H1 (cell line): ENCODE measurements around the gene KCNJ9. TPM values are rescaled to one million over a fixed set of nuclear protein-coding genes. Genes with fewer than 3 reads are reported as not detected.

Experiments used
- CTCF ChIA-PET: fragments of 300-600 bp; sonication (Branson Sonifier 250); formaldehyde crosslinking; loops from one replicate; lab custom pipeline; 2021; ENCODE audit not compliant: partially characterized antibody; lab: Charles Lee
- POLR2A ChIA-PET: fragments of 300-600 bp; sonication (Branson Sonifier 250); formaldehyde crosslinking; loops from one replicate; lab custom pipeline; 2021; ENCODE audit warnings: inconsistent platforms; ENCODE audit not compliant: partially characterized antibody; lab: Charles Lee
- DNase-seq, 2 experiments: peaks; one replicate each; pipeline versions ENCODE4 v3.0.0 to v3.0.0-alpha.2; 2010 to 2022; ENCODE audit warnings: low spot score in 2 of 2, low read depth in 1 of 2, mixed read lengths in 1 of 2
- FAIRE-seq: peaks from 2 replicates; lab custom pipeline; 2011; peaks lifted over from hg19 to GRCh38; lab: Jason Lieb, UNC
- H2AFZ ChIP-seq: 2 replicates; pipeline ENCODE4 v1.8.1; 2012; ENCODE audit warnings: low read length, inconsistent platforms
- H2AK5ac ChIP-seq: 2 replicates; pipeline ENCODE4 v1.6.1; 2013; ENCODE audit warnings: low read depth, low read length
- H2BK120ac ChIP-seq: replicated peaks from 2 replicates; pipeline ENCODE3; 2013; ENCODE audit warnings: low read depth, low read length, inconsistent platforms
- H2BK12ac ChIP-seq: 2 replicates; pipeline ENCODE4 v1.6.1; 2013; ENCODE audit warnings: low read depth, low read length
- H2BK15ac ChIP-seq: 2 replicates; pipeline ENCODE4 v1.6.1; 2013; ENCODE audit warnings: low read length
- H2BK20ac ChIP-seq: 2 replicates; pipeline ENCODE4 v1.6.1; 2013; ENCODE audit warnings: low read length
- H2BK5ac ChIP-seq: 2 replicates; pipeline ENCODE4 v1.6.1; 2013; ENCODE audit warnings: low read depth, low read length
- H3K14ac ChIP-seq: 2 replicates; pipeline ENCODE4 v1.6.1; 2013; ENCODE audit warnings: inconsistent platforms; ENCODE audit not compliant: insufficient read length
- H3K18ac ChIP-seq: 2 replicates; pipeline ENCODE4 v1.6.1; 2013; ENCODE audit warnings: low read length; ENCODE audit errors: extremely low read depth
- H3K23ac ChIP-seq: 2 replicates; pipeline ENCODE4 v1.6.1; 2013; ENCODE audit warnings: inconsistent platforms; ENCODE audit not compliant: insufficient read length
- H3K23me2 ChIP-seq: 2 replicates; pipeline ENCODE4 v1.6.1; 2013; ENCODE audit warnings: low read depth, low read length
- H3K27ac ChIP-seq: 2 replicates; pipeline ENCODE4 v1.6.1; 2011; ENCODE audit warnings: low read depth, low read length, inconsistent platforms
- H3K27me3 ChIP-seq, 4 experiments: replicated peaks in 1 of 4; 1 replicate in 1 of 4; 2 replicates in 3 of 4; pipeline versions ENCODE4 v1.6.1 to v1.8.1; 2011 to 2013; ENCODE audit warnings: low read length in 3 of 4, mild to moderate bottlenecking in 3 of 4, inconsistent platforms in 2 of 4, mixed read lengths in 2 of 4, moderate library complexity in 1 of 4; ENCODE audit not compliant: control insufficient read depth in 3 of 4, insufficient read depth in 3 of 4; ENCODE audit errors: extremely low read depth in 1 of 4
- H3K36me3 ChIP-seq, 4 experiments: 2 replicates each; pipeline versions ENCODE4 v1.6.1 to v1.8.1; 2011 to 2013; ENCODE audit warnings: mild to moderate bottlenecking in 4 of 4, low read length in 3 of 4, moderate library complexity in 2 of 4, control low read depth in 1 of 4, inconsistent platforms in 1 of 4; ENCODE audit not compliant: insufficient read depth in 4 of 4, control insufficient read depth in 2 of 4
- H3K4ac ChIP-seq: replicated peaks from 2 replicates; pipeline ENCODE3; 2013; ENCODE audit warnings: low read length, low read depth, mixed read lengths, inconsistent platforms; ENCODE audit not compliant: insufficient read length
- H3K4me1 ChIP-seq, 4 experiments: replicated peaks in 1 of 4; 1 replicate in 1 of 4; 2 replicates in 3 of 4; pipeline versions ENCODE4 v1.6.1 to v1.8.1; 2011 to 2013; ENCODE audit warnings: low read length in 3 of 4, inconsistent platforms in 2 of 4, mixed read lengths in 1 of 4; ENCODE audit not compliant: insufficient read depth in 4 of 4, control insufficient read depth in 3 of 4
- H3K4me2 ChIP-seq, 2 experiments: 2 replicates each; pipeline versions ENCODE4 v1.6.1 to v1.8.1; 2011 to 2013; ENCODE audit warnings: low read depth in 2 of 2, low read length in 2 of 2, control low read depth in 1 of 2, inconsistent platforms in 1 of 2, mild to moderate bottlenecking in 1 of 2; ENCODE audit not compliant: insufficient read depth in 1 of 2
- H3K4me3 ChIP-seq, 4 experiments: fragments of 200-600, 300-600 bp in 1 of 4; sonication (generic), shearing (Covaris generic), sonication (Bioruptor Twin) in 1 of 4; 2 replicates each; pipeline versions ENCODE4 v1.5.1 to v1.8.1; 2011 to 2016; ENCODE audit warnings: low read length in 4 of 4, low read depth in 3 of 4, control low read depth in 2 of 4, inconsistent platforms in 2 of 4, mild to moderate bottlenecking in 2 of 4, mixed read lengths in 1 of 4, moderate library complexity in 1 of 4; ENCODE audit not compliant: insufficient read depth in 2 of 4; ENCODE audit errors: extremely low read depth in 1 of 4
- H3K56ac ChIP-seq: replicated peaks from 2 replicates; pipeline ENCODE3; 2013; ENCODE audit warnings: low read depth, mild to moderate bottlenecking, mixed read lengths, low read length, inconsistent platforms; ENCODE audit not compliant: insufficient read length
- H3K79me1 ChIP-seq: 2 replicates; pipeline ENCODE4 v1.6.1; 2013; ENCODE audit warnings: low read depth, low read length, control low read depth
- H3K79me2 ChIP-seq, 2 experiments: 2 replicates each; pipeline versions ENCODE4 v1.6.1 to v1.8.1; 2012 to 2013; ENCODE audit warnings: low read length in 2 of 2, mild to moderate bottlenecking in 2 of 2, inconsistent platforms in 1 of 2; ENCODE audit not compliant: insufficient read depth in 2 of 2, control insufficient read depth in 1 of 2
- H3K9ac ChIP-seq, 4 experiments: replicated peaks in 1 of 4; 1 replicate in 1 of 4; 2 replicates in 3 of 4; pipeline versions ENCODE4 v1.6.1 to v1.8.1; 2011 to 2013; ENCODE audit warnings: low read depth in 3 of 4, low read length in 3 of 4, control low read depth in 2 of 4, mild to moderate bottlenecking in 2 of 4, moderate library complexity in 2 of 4, inconsistent platforms in 1 of 4; ENCODE audit errors: extremely low read depth in 1 of 4
- H3K9me3 ChIP-seq, 2 experiments: 2 replicates each; pipeline versions ENCODE4 v1.6.1 to v1.8.1; 2012 to 2013; ENCODE audit warnings: mild to moderate bottlenecking in 2 of 2, moderate library complexity in 2 of 2, control low read depth in 1 of 2, inconsistent platforms in 1 of 2, low read depth in 1 of 2, low read length in 1 of 2, mixed read lengths in 1 of 2; ENCODE audit not compliant: insufficient read depth in 2 of 2
- H4K20me1 ChIP-seq, 2 experiments: replicated peaks in 1 of 2; 2 replicates each; pipeline versions ENCODE3 to v1.8.1; 2011 to 2013; ENCODE audit warnings: inconsistent platforms in 2 of 2, low read length in 2 of 2, mild to moderate bottlenecking in 1 of 2; ENCODE audit not compliant: insufficient read depth in 2 of 2, control insufficient read depth in 1 of 2
- H4K5ac ChIP-seq: 2 replicates; pipeline ENCODE4 v1.6.1; 2013; ENCODE audit warnings: low read length, low read depth, mixed read lengths, inconsistent platforms; ENCODE audit not compliant: insufficient read length
- H4K8ac ChIP-seq: 2 replicates; pipeline ENCODE4 v1.8.0; 2013; ENCODE audit warnings: mild to moderate bottlenecking, moderate library complexity, low read length, inconsistent platforms; ENCODE audit not compliant: insufficient read depth; ENCODE audit errors: extremely low read depth
- H4K91ac ChIP-seq: replicated peaks from 2 replicates; pipeline ENCODE3; 2013; ENCODE audit warnings: low read length, mixed read lengths, inconsistent platforms; ENCODE audit not compliant: insufficient read length
- ASH2L ChIP-seq: fragments of 200-600, 300-600 bp; sonication (generic); IDR thresholded peaks from one replicate; pipeline ENCODE4 v1.7.1; 2017; ENCODE audit warnings: low read length
- ATF3 ChIP-seq: IDR thresholded peaks from 2 replicates; pipeline ENCODE4 v1.6.1; 2011; ENCODE audit warnings: low read depth, mild to moderate bottlenecking, low read length; ENCODE audit not compliant: insufficient read depth
- BACH1 ChIP-seq: IDR thresholded peaks from 2 replicates; pipeline ENCODE4 v1.6.1; 2012; ENCODE audit warnings: low read length, improper control_type of control experiment
- BCL11A ChIP-seq, 2 experiments: IDR thresholded peaks; one replicate each; pipeline ENCODE4 v1.6.1; 2011; ENCODE audit warnings: low read depth in 2 of 2, low read length in 2 of 2, mild to moderate bottlenecking in 2 of 2
- CBX8 ChIP-seq: fragments of 300-800, 300-1000 bp; sonication (generic); IDR thresholded peaks from 2 replicates; pipeline ENCODE4 v1.7.1; 2016; ENCODE audit warnings: low read depth, low read length, borderline replicate concordance
- CREB1 ChIP-seq: IDR thresholded peaks from 2 replicates; pipeline ENCODE4 v1.6.1; 2012; ENCODE audit warnings: inconsistent platforms
- EP300 ChIP-seq, 2 experiments: IDR thresholded peaks; 1 replicate in 1 of 2; 2 replicates in 1 of 2; pipeline ENCODE4 v1.6.1; 2011 to 2012; ENCODE audit warnings: low read depth in 2 of 2, low read length in 2 of 2, mild to moderate bottlenecking in 2 of 2, borderline replicate concordance in 1 of 2, inconsistent platforms in 1 of 2, moderate library complexity in 1 of 2
- HDAC2 ChIP-seq, 2 experiments: fragments of 300-600 bp in 1 of 2; sonication (generic) in 1 of 2; IDR thresholded peaks; 2 replicates each; pipeline ENCODE4 v1.6.1; 2011 to 2012; ENCODE audit warnings: low read depth in 2 of 2, low read length in 2 of 2, mild to moderate bottlenecking in 2 of 2, moderate library complexity in 2 of 2, borderline replicate concordance in 1 of 2, inconsistent platforms in 1 of 2
- MAX ChIP-seq: IDR thresholded peaks from 2 replicates; pipeline ENCODE4 v1.6.1; 2012; ENCODE audit warnings: inconsistent platforms
- NRF1 ChIP-seq: IDR thresholded peaks from 2 replicates; pipeline ENCODE4 v1.6.1; 2011; ENCODE audit warnings: mild to moderate bottlenecking, low read depth, low read length, improper control_type of control experiment
- POLR2AphosphoS5 ChIP-seq: IDR thresholded peaks from 2 replicates; pipeline ENCODE4 v1.6.1; 2011; ENCODE audit warnings: low read depth, low read length
- RNF2 ChIP-seq: fragments of 200-900, 300-1000 bp; sonication (generic); IDR thresholded peaks from 2 replicates; pipeline ENCODE4 v1.7.1; 2016; ENCODE audit warnings: borderline replicate concordance, low read depth, mild to moderate bottlenecking, antibody characterized with exemption, low read length; ENCODE audit not compliant: poor library complexity, severe bottlenecking; ENCODE audit errors: missing control alignments
- WGBS, 2 experiments: shearing (Covaris generic) in 1 of 2; methylation state at CpG; one replicate each; pipeline versions ENCODE4 v1.1.6 to v1.1.7; 2013 to 2015; ENCODE audit warnings: low lambda C conversion rate in 2 of 2, mixed read lengths in 2 of 2, inconsistent platforms in 1 of 2, low coverage in 1 of 2, missing lambda C conversion rate in 1 of 2; ENCODE audit not compliant: insufficient replicate concordance in 2 of 2, insufficient coverage in 1 of 2, insufficient read length in 1 of 2; ENCODE audit errors: extremely low coverage in 1 of 2, missing lambda C conversion rate in 1 of 2; 5-methylcytosine and 5-hydroxymethylcytosine counted together
- polyA plus RNA-seq, 7 experiments: library from polyadenylated mRNA; depleted of rRNA in 3 of 7; stranded (reverse) in 5 of 7; unstranded in 2 of 7; fragments of >200 nt in 5 of 7; fragments of 200-250 nt in 2 of 7; gene quantifications; 1 replicate in 5 of 7; 2 replicates in 1 of 7; 4 replicates in 1 of 7; pipeline versions ENCODE4 v1.2.1 to v1.2.3, GENCODE V29; 2011 to 2013; ENCODE audit warnings: missing spikeins in 2 of 7, mixed read lengths in 2 of 7
- total RNA-seq: library from RNA; stranded (reverse); fragmentation: NEBNext Ultra II Directional; extraction: Animal tissue kit (Norgen Biotek cat#: 25700); gene quantifications from 2 replicates; pipeline ENCODE4 v1.2.1, GENCODE V29; 2021

Gene KCNJ9
- total and polyA plus RNA-seq, 2 of the 8 experiments (the other 6 are each of a cell fraction or from before 2014, with no cell fraction given): 0.02 to 0.13 TPM

DNA sequence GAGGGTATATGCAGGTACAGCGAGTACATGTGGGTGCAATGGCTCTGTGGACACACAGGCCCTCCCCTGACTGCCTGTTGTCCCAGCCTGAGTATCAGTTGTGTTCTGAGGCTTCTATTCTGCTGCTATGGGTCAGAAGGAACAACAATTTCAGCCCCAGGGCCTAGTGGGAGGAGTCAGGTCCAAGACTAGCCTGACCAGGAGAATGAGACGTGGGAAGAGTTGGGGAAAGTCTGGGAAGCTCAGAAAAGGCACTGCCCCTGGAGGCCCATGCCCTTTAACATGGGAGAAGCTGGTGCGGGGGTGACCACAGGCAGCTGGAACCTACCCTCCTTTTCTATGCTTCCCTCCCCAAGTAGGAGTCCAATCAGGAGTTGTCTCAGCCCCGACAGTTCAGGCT lies 9.4 kb downstream of the KCNJ9 start:
- WGBS, 2 experiments: 87% methylated on average over 4 of the region's 4 CpGs; no CpG with 5 or more reads in 1 of the 2 experiments
- Histone ChIP-seq H3K4me3 (no peak overlapping the region), H3K4ac (no peak overlapping the region), H3K36me3 (peaks cover 10 to 35% (median 22%) of the 10 kb centered on the region in 4 experiments), H3K79me1 (peaks cover 7% of the 10 kb centered on the region; the same call in 1 of the 2 replicates), H3K9ac (no peak overlapping the region), H3K9me3 (no peaks in the 10 kb centered on the region), H3K18ac (no peak overlapping the region), H2BK12ac (no peak overlapping the region), H2AK5ac (no peak overlapping the region), H3K79me2 (peaks cover 0 to 17% of the 10 kb centered on the region in 2 experiments; a peak in 2 of 4 replicates), H2BK15ac (no peak overlapping the region), H2BK120ac (no peak overlapping the region), H4K20me1 (peaks cover 0 to 4% of the 10 kb centered on the region in 2 experiments), H3K23ac (no peak overlapping the region), H3K4me2 (no peak overlapping the region), H3K14ac (no peak overlapping the region), H2BK20ac (no peak overlapping the region), H3K56ac (no peak overlapping the region), H4K5ac (no peak overlapping the region), H3K27me3 (no peaks in the 10 kb centered on the region; a peak in 1 of 7 replicates), H2BK5ac (no peak overlapping the region), H2AFZ (no peak overlapping the region), H3K27ac (no peak overlapping the region), H3K23me2 (0 out of 2 replicates have a peak, but pooled peaks cover 2% of the 10 kb centered on the region), H4K91ac (no peak overlapping the region), H3K4me1 (peaks cover 8 to 11% (median 10%) of the 10 kb centered on the region in 4 experiments), H4K8ac (no peak overlapping the region)
- ChIA-PET CTCF (interaction anchor here (1.6 to 50.1 kb wide), 4 partner anchors 12 to 33 kb away, joined by 4 to 1874 read pairs (median 22); partner anchors contain the start of gene KCNJ10), POLR2A (interaction anchor here (1.7 kb wide), 1 partner anchor 25 kb away, joined by 7 read pairs; the partner anchor contains the start of gene ATP1A2)
- FAIRE-seq (no peak), DNase-seq (no peak)
- TF ChIP-seq MAX (no peak), RNF2 (no peak), CREB1 (no peak), POLR2AphosphoS5 (no peak; the same call in 1 of the 2 replicates), NRF1 (no peak), ASH2L (no peak), HDAC2 (IDR thresholded peaks at IDR 0.05; ENCODE audit: borderline replicate concordance in 1 of 2, low read depth in 2 of 2, low read length in 2 of 2) (no peak), EP300 (IDR thresholded peaks at IDR 0.05; ENCODE audit: borderline replicate concordance in 1 of 2, low read depth in 2 of 2, low read length in 2 of 2) (no peak), BACH1 (no peak), ATF3 (no peak), BCL11A (IDR thresholded peaks at IDR 0.05; ENCODE audit: low read depth in 2 of 2, low read length in 2 of 2) (no peak), CBX8 (no peak)
